GM12874 (cell line): ENCODE data around the gene CCDC146.

ENCODE experiments used
- CTCF ChIP-seq: IDR thresholded peaks from 2 replicates; pipeline ENCODE4 v1.5.1; 2011; ENCODE audit warnings: low read depth, mild to moderate bottlenecking, control low read depth, low read length, moderate library complexity; ENCODE audit not compliant: insufficient read depth

CCDC146 gene

GRCh38 chr7:77308792-77309191 lies 186.4 kb downstream of the CCDC146 start:
- TF ChIP-seq CTCF: no peak

GRCh38 chr7:77309714-77310220 lies 187.4 kb downstream of the CCDC146 start:
- no peak for TF ChIP-seq CTCF

- TF ChIP-seq CTCF: no peak
Observed at GRCh38 chr7:77310982-77311381, 188.6 kb downstream of the CCDC146 start.

GRCh38 chr7:77313085-77313484 lies 190.7 kb downstream of the CCDC146 start:
- TF ChIP-seq CTCF: no peak

GRCh38 chr7:77313876-77314480 lies 191.6 kb downstream of the CCDC146 start:
- TF ChIP-seq CTCF: no peak

GRCh38 chr7:77315182-77315591 lies 192.8 kb downstream of the CCDC146 start:
- no peak for TF ChIP-seq CTCF

GRCh38 chr7:77316219-77316978 lies 194.0 kb downstream of the CCDC146 start:
- no peak for TF ChIP-seq CTCF
